Gastroesophageal sphincter (tissue), 3 donors: ENCODE measurements around the gene SHTN1.

Experiments
- POLR2A ChIP-seq, 2 donors: fragments of 450-650 bp; IDR thresholded peaks; one replicate each; pipeline ENCODE4 v1.6.1; 2017; ENCODE audit warnings: antibody characterized with exemption in 2 of 2, mild to moderate bottlenecking in 2 of 2, moderate library complexity in 1 of 2
- POLR2AphosphoS5 ChIP-seq: sonication (generic); formaldehyde crosslinking; IDR thresholded peaks from one replicate; pipeline ENCODE4 v1.6.1; 2017; ENCODE audit warnings: antibody characterized with exemption
- TF ChIP-seq, protein P1 (sequence below), 4 experiments: fragments of 200-600 bp in 2 of 4; fragments of 450-650 bp in 2 of 4; sonication (generic) in 1 of 4; IDR thresholded peaks; one replicate each; pipeline ENCODE4 v1.5.1; 2017 to 2019; ENCODE audit warnings: antibody characterized with exemption in 4 of 4, mild to moderate bottlenecking in 2 of 4, moderate library complexity in 2 of 4

DNA sequence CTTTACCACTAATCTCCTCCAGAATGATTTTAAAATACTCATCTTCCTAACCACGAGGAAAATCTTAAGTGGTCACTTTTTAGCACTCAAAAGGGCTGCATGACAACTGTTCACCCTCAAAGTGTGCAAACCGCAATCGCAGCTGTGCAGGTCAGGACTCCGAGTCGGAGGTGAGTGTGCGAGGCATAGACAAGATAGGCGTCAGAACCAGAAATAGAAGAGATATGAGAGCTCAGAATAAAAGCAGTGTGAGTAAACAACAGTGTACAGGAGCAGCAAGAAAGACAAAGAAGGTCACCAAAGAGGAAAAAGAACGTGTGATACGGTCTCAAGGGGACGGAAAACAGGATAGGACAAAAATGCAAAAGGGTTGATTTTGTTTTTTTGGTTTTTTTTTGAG lies 173.2 kb downstream of the SHTN1 start:
- TF ChIP-seq POLR2A (IDR thresholded peaks at IDR 0.05) (no peak), POLR2AphosphoS5 (no peak)
- TF ChIP-seq, protein P1, sequence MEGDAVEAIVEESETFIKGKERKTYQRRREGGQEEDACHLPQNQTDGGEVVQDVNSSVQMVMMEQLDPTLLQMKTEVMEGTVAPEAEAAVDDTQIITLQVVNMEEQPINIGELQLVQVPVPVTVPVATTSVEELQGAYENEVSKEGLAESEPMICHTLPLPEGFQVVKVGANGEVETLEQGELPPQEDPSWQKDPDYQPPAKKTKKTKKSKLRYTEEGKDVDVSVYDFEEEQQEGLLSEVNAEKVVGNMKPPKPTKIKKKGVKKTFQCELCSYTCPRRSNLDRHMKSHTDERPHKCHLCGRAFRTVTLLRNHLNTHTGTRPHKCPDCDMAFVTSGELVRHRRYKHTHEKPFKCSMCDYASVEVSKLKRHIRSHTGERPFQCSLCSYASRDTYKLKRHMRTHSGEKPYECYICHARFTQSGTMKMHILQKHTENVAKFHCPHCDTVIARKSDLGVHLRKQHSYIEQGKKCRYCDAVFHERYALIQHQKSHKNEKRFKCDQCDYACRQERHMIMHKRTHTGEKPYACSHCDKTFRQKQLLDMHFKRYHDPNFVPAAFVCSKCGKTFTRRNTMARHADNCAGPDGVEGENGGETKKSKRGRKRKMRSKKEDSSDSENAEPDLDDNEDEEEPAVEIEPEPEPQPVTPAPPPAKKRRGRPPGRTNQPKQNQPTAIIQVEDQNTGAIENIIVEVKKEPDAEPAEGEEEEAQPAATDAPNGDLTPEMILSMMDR (IDR thresholded peaks at IDR 0.05): no peak
